Fibroblast of peridontal ligament (primary cell): ENCODE measurements around the gene TRAFD1.
A peak's percentile ranks its signal among the peaks of the same experiment; 100 is the strongest.

Experiments
- DNase-seq: peaks from one replicate; pipeline ENCODE4 v3.0.0-alpha.2; 2010; ENCODE audit errors: extremely low read depth

Gene TRAFD1

GRCh38 chr12:112175361-112176155 is 50.2 kb downstream of the TRAFD1 start:
- DNase-seq: no peak

- DNase-seq: no peak
These were observed 51.1 kb downstream of the TRAFD1 start for GRCh38 chr12:112176321-112177010.

GRCh38 chr12:112178796-112179195 is 53.4 kb downstream of the TRAFD1 start:
- DNase-seq: no peak

- no peak for DNase-seq
These were observed 54.0 kb downstream of the TRAFD1 start for GRCh38 chr12:112179341-112179740.

- DNase-seq: no peak
These were observed 54.6 kb downstream of the TRAFD1 start for GRCh38 chr12:112179916-112180315.

GRCh38 chr12:112180422-112180821 is 55.1 kb downstream of the TRAFD1 start:
- no peak for DNase-seq

GRCh38 chr12:112182499-112182898 is 57.1 kb downstream of the TRAFD1 start:
- DNase-seq: peak; percentile 24

- DNase-seq: peak; percentile 4
These were observed 58.0 kb downstream of the TRAFD1 start for GRCh38 chr12:112183141-112184021.

- no peak for DNase-seq
These were observed 58.9 kb downstream of the TRAFD1 start for GRCh38 chr12:112184056-112184887.

GRCh38 chr12:112185093-112185923 is 59.9 kb downstream of the TRAFD1 start:
- DNase-seq: no peak

- no peak for DNase-seq
These were observed 62.9 kb downstream of the TRAFD1 start for GRCh38 chr12:112188130-112188830.

GRCh38 chr12:112190231-112191025 is 65.1 kb downstream of the TRAFD1 start:
- no peak for DNase-seq

GRCh38 chr12:112191201-112191600 is 65.8 kb downstream of the TRAFD1 start:
- DNase-seq: no peak

- DNase-seq: peak; percentile 33
These were observed 66.5 kb downstream of the TRAFD1 start for GRCh38 chr12:112191840-112192321.

- no peak for DNase-seq
These were observed 67.1 kb downstream of the TRAFD1 start for GRCh38 chr12:112192475-112192874.

- no peak for DNase-seq
These were observed 69.4 kb downstream of the TRAFD1 start for GRCh38 chr12:112194601-112195247.

- no peak for DNase-seq
These were observed 71.0 kb downstream of the TRAFD1 start for GRCh38 chr12:112196196-112196875.
